ENCODE data around the gene NUP214. TPM values are rescaled to one million over a fixed set of nuclear protein-coding genes. Genes with fewer than 3 reads are reported as not detected.

Gene NUP214
- total and polyA plus RNA-seq, 9 donors = 25.0 to 60.7 (median 46.6) TPM

DNA sequence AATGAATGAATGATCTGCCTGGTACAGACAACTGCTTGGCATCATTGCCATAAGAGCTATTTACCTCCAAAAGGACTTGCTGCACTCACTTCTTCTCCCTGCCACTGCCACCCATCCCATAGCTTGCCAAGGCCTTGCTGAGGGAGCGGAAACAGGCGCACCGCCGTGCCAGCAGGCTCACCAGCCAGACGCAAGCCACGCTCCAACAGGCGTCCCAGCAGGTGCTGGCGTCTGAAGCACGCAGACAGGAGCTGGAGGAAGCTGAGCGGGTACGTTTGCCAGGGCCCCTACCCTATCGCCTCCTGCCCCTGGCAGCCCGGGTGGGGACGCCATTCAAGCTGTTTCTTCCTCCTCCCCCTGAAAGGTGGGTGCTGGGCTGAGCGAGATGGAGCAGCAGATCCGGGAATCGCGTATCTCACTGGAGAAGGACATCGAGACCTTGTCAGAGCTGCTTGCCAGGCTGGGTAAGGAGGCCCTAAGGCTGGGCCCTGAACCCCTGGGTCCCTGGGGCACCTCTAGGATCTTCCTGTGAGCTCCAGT lies 38.0 kb upstream of the NUP214 start:
- no peak overlapping the region for H3K27ac ChIP-seq
- intact Hi-C loops (cut with DNase I) = no loop called here
- no peak overlapping the region for H3K4me3 ChIP-seq
- H3K27me3 ChIP-seq = no peaks in the 10 kb centered on the region
- TF ChIP-seq, protein P1, sequence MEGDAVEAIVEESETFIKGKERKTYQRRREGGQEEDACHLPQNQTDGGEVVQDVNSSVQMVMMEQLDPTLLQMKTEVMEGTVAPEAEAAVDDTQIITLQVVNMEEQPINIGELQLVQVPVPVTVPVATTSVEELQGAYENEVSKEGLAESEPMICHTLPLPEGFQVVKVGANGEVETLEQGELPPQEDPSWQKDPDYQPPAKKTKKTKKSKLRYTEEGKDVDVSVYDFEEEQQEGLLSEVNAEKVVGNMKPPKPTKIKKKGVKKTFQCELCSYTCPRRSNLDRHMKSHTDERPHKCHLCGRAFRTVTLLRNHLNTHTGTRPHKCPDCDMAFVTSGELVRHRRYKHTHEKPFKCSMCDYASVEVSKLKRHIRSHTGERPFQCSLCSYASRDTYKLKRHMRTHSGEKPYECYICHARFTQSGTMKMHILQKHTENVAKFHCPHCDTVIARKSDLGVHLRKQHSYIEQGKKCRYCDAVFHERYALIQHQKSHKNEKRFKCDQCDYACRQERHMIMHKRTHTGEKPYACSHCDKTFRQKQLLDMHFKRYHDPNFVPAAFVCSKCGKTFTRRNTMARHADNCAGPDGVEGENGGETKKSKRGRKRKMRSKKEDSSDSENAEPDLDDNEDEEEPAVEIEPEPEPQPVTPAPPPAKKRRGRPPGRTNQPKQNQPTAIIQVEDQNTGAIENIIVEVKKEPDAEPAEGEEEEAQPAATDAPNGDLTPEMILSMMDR (IDR thresholded peaks at IDR 0.05) = no peak
- no peak for TF ChIP-seq POLR2A (IDR thresholded peaks at IDR 0.05)
- no peaks in the 10 kb centered on the region for H3K9me3 ChIP-seq
- no peaks in the 10 kb centered on the region for H3K4me1 ChIP-seq (ENCODE audit: insufficient read depth)
- H3K36me3 ChIP-seq = no peaks in the 10 kb centered on the region
- DNase-seq = no peak
- WGBS, 3 donors = 82 to 92% (median 87%) methylated on average over 19 of the region's 19 CpGs

DNA sequence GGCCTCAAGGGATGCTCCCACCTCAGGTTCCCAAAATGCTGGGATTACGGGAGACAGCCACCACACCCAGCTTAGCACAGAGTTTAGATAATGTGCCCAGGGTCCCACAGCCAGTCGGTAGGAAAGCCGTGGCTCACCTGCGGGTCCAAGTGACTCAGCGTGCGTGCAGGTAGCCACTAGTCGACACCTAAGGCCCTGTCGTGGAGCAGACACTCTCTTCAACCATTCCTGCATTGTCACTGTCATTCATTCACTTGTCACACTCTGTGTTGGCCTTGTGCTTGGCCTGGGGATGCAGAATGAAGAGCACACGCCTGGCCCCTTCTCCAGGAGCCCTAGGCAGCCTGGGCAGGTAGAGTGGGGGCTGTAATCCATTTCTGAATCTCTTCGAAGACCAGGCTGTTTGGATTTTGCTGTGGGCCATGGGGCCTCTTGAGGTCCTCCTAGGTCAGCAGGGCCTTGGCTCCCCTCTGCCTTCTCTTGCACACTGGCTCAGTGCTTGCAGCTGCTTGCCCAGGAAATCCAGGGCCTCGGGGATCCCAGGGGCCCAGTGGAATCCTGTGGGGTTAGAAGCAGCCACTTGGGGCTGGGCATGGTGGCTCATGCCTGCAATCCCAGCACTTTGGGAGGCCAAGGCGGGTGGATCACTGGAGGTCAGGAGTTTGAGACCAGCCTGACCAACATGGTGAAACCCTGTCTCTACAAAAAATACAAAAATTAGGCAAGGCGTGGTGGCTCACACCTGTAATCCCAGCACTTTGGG lies 35.2 kb upstream of the NUP214 start:
- Histone ChIP-seq H3K36me3 (no peaks in the 10 kb centered on the region), H3K27me3 (no peaks in the 10 kb centered on the region), H3K27ac (no peak overlapping the region), H3K4me1 (ENCODE audit: insufficient read depth) (no peaks in the 10 kb centered on the region), H3K9me3 (no peaks in the 10 kb centered on the region), H3K4me3 (no peak overlapping the region)
- WGBS, 3 donors = 78 to 97% (median 88%) methylated on average over 12 to 13 of the region's 13 CpGs
- intact Hi-C loops (cut with DNase I) = no loop called here
- DNase-seq = no peak
- no peak for TF ChIP-seq EP300 (IDR thresholded peaks at IDR 0.05)

DNA sequence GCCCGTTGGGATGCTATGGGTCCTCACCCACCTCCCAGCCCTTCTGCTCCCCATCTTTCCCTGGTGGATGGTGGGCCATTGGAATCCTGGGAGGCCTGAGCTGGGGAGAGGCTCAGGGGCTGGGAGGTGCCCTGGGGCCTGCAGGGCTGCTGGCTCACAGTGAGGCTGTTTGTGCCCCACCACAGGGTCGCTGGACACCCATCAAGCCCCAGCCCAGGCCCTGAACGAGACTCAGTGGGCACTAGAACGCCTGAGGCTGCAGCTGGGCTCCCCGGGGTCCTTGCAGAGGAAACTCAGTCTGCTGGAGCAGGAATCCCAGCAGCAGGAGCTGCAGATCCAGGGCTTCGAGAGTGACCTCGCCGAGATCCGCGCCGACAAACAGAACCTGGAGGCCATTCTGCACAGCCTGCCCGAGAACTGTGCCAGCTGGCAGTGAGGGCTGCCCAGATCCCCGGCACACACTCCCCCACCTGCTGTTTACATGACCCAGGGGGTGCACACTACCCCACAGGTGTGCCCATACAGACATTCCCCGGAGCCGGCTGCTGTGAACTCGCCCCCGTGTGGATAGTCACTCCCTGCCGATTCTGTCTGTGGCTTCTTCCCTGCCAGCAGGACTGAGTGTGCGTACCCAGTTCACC lies 33.9 kb upstream of the NUP214 start:
- WGBS, 3 donors = 73 to 78% (median 77%) methylated on average over 13 to 19 of the region's 19 CpGs
- H3K27ac ChIP-seq = no peak overlapping the region
- no peaks in the 10 kb centered on the region for H3K36me3 ChIP-seq
- DNase-seq = no peak
- intact Hi-C loops (cut with DNase I) = no loop called here
- TF ChIP-seq, protein P1 (IDR thresholded peaks at IDR 0.05) = no peak
- TF ChIP-seq POLR2A (IDR thresholded peaks at IDR 0.05) = no peak
- no peak for TF ChIP-seq EP300 (IDR thresholded peaks at IDR 0.05)
- no peaks in the 10 kb centered on the region for H3K4me1 ChIP-seq (ENCODE audit: insufficient read depth)
- no peaks in the 10 kb centered on the region for H3K9me3 ChIP-seq
- no peak overlapping the region for H3K4me3 ChIP-seq
- H3K27me3 ChIP-seq = no peaks in the 10 kb centered on the region

DNA sequence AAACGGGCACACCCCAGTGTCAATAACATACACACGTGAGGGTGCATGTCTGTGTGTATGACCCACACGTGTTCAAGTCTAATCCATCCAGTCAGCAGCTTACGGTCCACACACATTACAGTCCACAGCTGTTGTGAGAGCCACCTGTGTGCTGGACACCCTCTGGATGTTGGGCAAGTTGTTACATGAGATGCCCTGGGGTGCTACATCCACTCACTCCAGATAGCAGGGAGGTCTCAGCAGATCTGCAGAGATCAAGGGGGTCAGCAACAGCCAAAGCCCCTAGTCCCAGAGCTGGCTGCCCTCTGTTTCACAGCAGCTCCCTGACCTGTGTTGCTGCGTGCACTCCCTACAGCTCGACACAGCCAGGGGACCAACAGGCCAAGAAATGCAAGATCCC lies 33.4 kb upstream of the NUP214 start:
- WGBS, 3 donors = 71 to 84% (median 72%) methylated on average over 6 of the region's 6 CpGs
- Histone ChIP-seq H3K9me3 (no peaks in the 10 kb centered on the region), H3K27ac (no peak overlapping the region), H3K27me3 (no peaks in the 10 kb centered on the region), H3K4me3 (no peak overlapping the region), H3K36me3 (no peaks in the 10 kb centered on the region), H3K4me1 (ENCODE audit: insufficient read depth) (no peaks in the 10 kb centered on the region)
- no peak for DNase-seq
- intact Hi-C loops (cut with DNase I) = no loop called here
- TF ChIP-seq POLR2A (IDR thresholded peaks at IDR 0.05) (no peak), EP300 (IDR thresholded peaks at IDR 0.05) (no peak)
- TF ChIP-seq, protein P1 (IDR thresholded peaks at IDR 0.05) = no peak
